Spleen (tissue), 11 donors: ENCODE results near the gene TWIST1. TPM values are rescaled to one million over a fixed set of nuclear protein-coding genes. Genes with fewer than 3 reads are reported as not detected.
A peak's percentile ranks its signal among the peaks of the same experiment; 100 is the strongest.

Experiments used
- DNase-seq: peaks from one replicate; pipeline ENCODE4 v3.0.0-alpha.2; 2020
- H3K27ac ChIP-seq, 8 donors: fragments of 200-600 bp; sonication (generic) in 7 of 8; 1 replicate in 4 of 8; 2 replicates in 4 of 8; pipeline versions ENCODE4 v1.5.0 to v1.8.0; 2016 to 2021; ENCODE audit warnings: inconsistent platforms in 4 of 8, mild to moderate bottlenecking in 4 of 8, moderate library complexity in 1 of 8
- H3K27me3 ChIP-seq, 7 donors: fragments of 200-600 bp; sonication (generic) in 6 of 7; replicated peaks in 1 of 7; 1 replicate in 4 of 7; 2 replicates in 3 of 7; pipeline versions ENCODE4 v1.5.0 to v1.8.0; 2016 to 2021; ENCODE audit warnings: inconsistent platforms in 3 of 7, mild to moderate bottlenecking in 1 of 7
- H3K36me3 ChIP-seq, 6 donors: fragments of 200-600 bp; sonication (generic) in 5 of 6; 1 replicate in 4 of 6; 2 replicates in 2 of 6; pipeline versions ENCODE4 v1.5.0 to v1.8.0; 2016 to 2021; ENCODE audit warnings: inconsistent platforms in 2 of 6
- H3K4me1 ChIP-seq, 6 donors: fragments of 200-600 bp; sonication (generic) in 5 of 6; 1 replicate in 3 of 6; 2 replicates in 3 of 6; pipeline versions ENCODE4 v1.5.0 to v1.8.0; 2016 to 2021; ENCODE audit warnings: inconsistent platforms in 3 of 6
- H3K4me3 ChIP-seq, 8 donors: fragments of 200-600 bp; sonication (generic) in 7 of 8; 1 replicate in 4 of 8; 2 replicates in 4 of 8; pipeline versions ENCODE4 v1.5.0 to v1.8.0; 2016 to 2021; ENCODE audit warnings: inconsistent platforms in 4 of 8, mild to moderate bottlenecking in 4 of 8, moderate library complexity in 2 of 8
- H3K9me3 ChIP-seq, 8 donors: fragments of 200-600 bp; sonication (generic) in 7 of 8; 1 replicate in 4 of 8; 2 replicates in 4 of 8; pipeline versions ENCODE4 v1.5.0 to v1.8.0; 2016 to 2021; ENCODE audit warnings: inconsistent platforms in 4 of 8
- POLR2A ChIP-seq, 3 donors: fragments of 450-650 bp; IDR thresholded peaks; one replicate each; pipeline ENCODE4 v1.5.1; 2017; ENCODE audit warnings: antibody characterized with exemption in 3 of 3, mild to moderate bottlenecking in 1 of 3
- POLR2AphosphoS5 ChIP-seq, 3 donors: sonication (generic); formaldehyde crosslinking; IDR thresholded peaks; one replicate each; pipeline ENCODE4 v1.5.1; 2017; ENCODE audit warnings: antibody characterized with exemption in 3 of 3
- WGBS, 5 donors: extraction: QIAGEN DNeasy Blood & Tissue Kit in 3 of 5; methylation state at CpG; one replicate each; pipeline versions ENCODE4 v1.1.5 to v1.1.7; 2013 to 2018; 5-methylcytosine and 5-hydroxymethylcytosine counted together
- intact Hi-C: fragments of 100-400 bp; cut with DNase I; formaldehyde crosslinking; loops from one replicate; pipeline ENCODE4 v1.15.0; 2023; ENCODE audit warnings: low total_unique reads
- polyA plus RNA-seq, 3 donors: library from polyadenylated mRNA; stranded (reverse); fragments of 200-250 nt; gene quantifications; one replicate each; pipeline ENCODE4 v1.2.1, GENCODE V29; 2013
- total RNA-seq, 7 donors: library from RNA; depleted of rRNA in 3 of 7; stranded (reverse); fragments of >200 nt in 3 of 7; fragmentation: NEBNext Ultra II Directional in 4 of 7; extraction: Animal tissue kit (Norgen Biotek cat#: 25700) in 4 of 7; gene quantifications; one replicate each; pipeline versions ENCODE4 v1.1.0 to v1.2.1, GENCODE V29; 2016 to 2021
- TF ChIP-seq, protein P1 (sequence below), 11 experiments: fragments of 200-600 bp in 7 of 11; fragments of 450-650 bp in 4 of 11; sonication (generic) in 4 of 11; IDR thresholded peaks in 8 of 11; conservative IDR thresholded peaks in 3 of 11; 1 replicate in 7 of 11; 2 replicates in 4 of 11; pipeline versions ENCODE4 v1.4.0 to v1.8.0; 2016 to 2021; ENCODE audit warnings: antibody characterized with exemption in 11 of 11, inconsistent platforms in 4 of 11, mild to moderate bottlenecking in 1 of 11
- donor health status: healthy with polysubstance abuse.
- donor health status: DM: no; HTN: no; CAD: no; lungs with moderate emphysema.
- donor health status: DM: no; HTN: no; CAD: no.
- donor health status: Bipolar disorder and iron deficiency.
- donor health status: healthy.
- donor health status: DM: no; HTN: no; CAD: no.
- donor health status: DM: yes; HTN: yes; CAD: no.

Gene TWIST1
- total and polyA plus RNA-seq, 10 donors = 0.33 TPM; not detected in 9

DNA sequence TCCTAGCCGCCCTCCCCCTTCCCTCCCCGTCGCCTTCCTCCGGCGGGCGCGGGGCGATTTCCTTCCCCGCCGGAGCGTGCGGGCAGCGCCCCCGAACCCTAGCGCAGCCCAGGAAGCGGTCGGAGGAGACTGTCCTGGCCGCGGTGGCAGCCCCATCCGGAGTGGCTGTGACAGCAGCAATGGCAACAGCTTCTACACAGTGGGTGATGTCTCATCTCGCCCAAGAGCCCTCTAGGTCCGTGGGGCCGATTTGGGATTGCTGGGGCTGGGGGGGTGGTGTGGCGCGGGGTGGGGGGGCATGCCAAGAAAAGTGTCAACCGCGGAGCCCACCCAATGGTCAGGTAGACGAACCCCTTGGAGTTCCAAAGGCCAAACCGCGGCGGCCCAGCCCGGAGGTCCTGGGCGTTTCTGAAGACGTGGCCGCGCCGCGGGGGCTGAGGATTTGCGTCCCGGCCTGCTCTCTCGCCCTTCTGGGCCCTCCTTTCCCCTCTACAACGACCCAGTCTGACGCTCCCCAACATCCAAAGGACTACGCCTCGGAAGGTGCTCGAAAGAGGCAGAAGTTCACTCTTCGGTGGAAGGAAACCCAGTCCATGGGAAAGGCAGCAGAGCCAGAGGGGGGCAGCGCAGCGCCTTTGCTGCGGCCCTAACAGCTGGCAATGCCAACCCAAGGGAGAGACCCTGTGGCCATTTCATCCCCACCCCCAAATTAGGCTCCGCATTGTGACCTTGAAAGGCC lies 603 bp upstream of the TWIST1 start:
- Histone ChIP-seq H3K36me3 (no peaks in the 10 kb centered on the region), H3K4me1 (peaks cover 6 to 36% (median 27%) of the 10 kb centered on the region in 6 donors), H3K9me3 (no peaks in the 10 kb centered on the region), H3K4me3 (peak overlapping the region in 6 of 8 donors; percentile 6 to 70 (median 49)), H3K27ac (no peak overlapping the region), H3K27me3 (peaks cover 0 to 100% (median 90%) of the 10 kb centered on the region in 7 donors)
- intact Hi-C loops = no loop called here
- TF ChIP-seq POLR2A (IDR thresholded peaks at IDR 0.05) (no peak), POLR2AphosphoS5 (IDR thresholded peaks at IDR 0.05) (no peak)
- TF ChIP-seq, protein P1, sequence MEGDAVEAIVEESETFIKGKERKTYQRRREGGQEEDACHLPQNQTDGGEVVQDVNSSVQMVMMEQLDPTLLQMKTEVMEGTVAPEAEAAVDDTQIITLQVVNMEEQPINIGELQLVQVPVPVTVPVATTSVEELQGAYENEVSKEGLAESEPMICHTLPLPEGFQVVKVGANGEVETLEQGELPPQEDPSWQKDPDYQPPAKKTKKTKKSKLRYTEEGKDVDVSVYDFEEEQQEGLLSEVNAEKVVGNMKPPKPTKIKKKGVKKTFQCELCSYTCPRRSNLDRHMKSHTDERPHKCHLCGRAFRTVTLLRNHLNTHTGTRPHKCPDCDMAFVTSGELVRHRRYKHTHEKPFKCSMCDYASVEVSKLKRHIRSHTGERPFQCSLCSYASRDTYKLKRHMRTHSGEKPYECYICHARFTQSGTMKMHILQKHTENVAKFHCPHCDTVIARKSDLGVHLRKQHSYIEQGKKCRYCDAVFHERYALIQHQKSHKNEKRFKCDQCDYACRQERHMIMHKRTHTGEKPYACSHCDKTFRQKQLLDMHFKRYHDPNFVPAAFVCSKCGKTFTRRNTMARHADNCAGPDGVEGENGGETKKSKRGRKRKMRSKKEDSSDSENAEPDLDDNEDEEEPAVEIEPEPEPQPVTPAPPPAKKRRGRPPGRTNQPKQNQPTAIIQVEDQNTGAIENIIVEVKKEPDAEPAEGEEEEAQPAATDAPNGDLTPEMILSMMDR (IDR thresholded peaks at IDR 0.05 in 8 of 11, conservative IDR thresholded peaks at IDR 0.05 in 3 of 11) = no peak
- DNase-seq = peak; percentile 63
- 2 to 6% (median 5%) methylated on average over 22 to 51 of the region's 51 CpGs for WGBS, 5 donors

DNA sequence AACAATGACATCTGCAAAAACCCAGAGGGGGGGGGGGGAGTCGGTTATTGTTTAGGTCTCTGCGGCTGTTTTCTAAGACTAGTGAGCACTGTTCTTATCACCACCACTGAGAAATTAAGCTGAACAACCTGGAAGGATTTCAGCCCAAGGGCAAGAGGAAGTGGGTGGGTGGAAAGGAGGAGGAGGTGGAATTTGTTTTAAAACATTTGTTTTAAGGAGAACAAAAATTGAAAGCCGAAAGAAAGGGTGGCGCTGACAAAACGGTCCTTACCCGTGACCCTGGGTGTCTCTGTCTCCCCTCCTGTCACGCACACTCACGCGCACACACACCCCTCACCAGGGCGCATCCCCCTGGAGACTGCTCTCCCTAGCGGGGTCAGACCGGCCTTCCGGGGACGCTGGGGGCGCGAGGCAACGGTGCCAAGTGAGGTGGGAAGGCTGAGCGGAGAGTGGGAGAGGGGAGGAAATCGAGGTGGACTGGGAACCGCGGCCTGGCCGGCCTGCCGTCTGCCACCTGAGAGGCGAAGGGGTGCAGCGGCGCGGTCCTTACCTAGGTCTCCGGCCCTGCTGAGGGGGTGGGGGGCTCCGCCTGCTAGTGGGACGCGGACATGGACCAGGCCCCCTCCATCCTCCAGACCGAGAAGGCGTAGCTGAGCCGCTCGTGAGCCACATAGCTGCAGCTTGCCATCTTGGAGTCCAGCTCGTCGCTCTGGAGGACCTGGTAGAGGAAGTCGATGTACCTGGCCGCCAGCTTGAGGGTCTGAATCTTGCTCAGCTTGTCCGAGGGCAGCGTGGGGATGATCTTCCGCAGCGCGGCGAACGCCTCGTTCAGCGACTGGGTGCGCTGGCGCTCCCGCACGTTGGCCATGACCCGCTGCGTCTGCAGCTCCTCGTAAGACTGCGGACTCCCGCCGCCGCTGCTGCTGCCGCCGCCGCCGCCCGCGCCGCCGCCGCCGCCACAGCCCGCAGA lies 1.0 kb downstream of the TWIST1 start:
- Histone ChIP-seq H3K4me3 (peak overlapping the region; percentile 23 to 70 (median 44)), H3K27ac (no peak overlapping the region), H3K36me3 (no peaks in the 10 kb centered on the region), H3K4me1 (peaks cover 6 to 44% (median 32%) of the 10 kb centered on the region in 6 donors), H3K9me3 (no peaks in the 10 kb centered on the region), H3K27me3 (peaks cover 2 to 100% (median 96%) of the 10 kb centered on the region in 7 donors)
- WGBS, 5 donors = 1 to 4% (median 2%) methylated on average over 30 to 70 of the region's 70 CpGs
- TF ChIP-seq, protein P1 (IDR thresholded peaks at IDR 0.05 in 8 of 11, conservative IDR thresholded peaks at IDR 0.05 in 3 of 11) = no peak
- TF ChIP-seq POLR2AphosphoS5 (IDR thresholded peaks at IDR 0.05) (no peak), POLR2A (IDR thresholded peaks at IDR 0.05) (no peak)
- intact Hi-C loops = no loop called here
- DNase-seq = peak; percentile 74

DNA sequence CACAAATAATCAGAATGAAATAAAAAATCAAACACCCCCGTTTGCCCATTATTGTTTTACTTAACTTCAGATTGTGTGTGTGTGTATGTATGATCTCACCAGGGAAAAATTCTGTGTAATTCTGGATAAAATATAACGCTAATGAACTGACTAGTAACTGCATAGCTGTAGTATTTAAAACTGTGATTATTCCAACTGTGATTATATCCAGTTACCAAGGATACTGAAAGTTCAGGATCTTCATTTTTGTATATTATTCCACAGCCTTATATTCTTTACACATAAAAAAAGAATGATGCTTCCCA lies 2.9 kb downstream of the TWIST1 start:
- Histone ChIP-seq H3K36me3 (no peaks in the 10 kb centered on the region), H3K4me3 (no peak overlapping the region), H3K4me1 (peaks cover 6 to 44% (median 32%) of the 10 kb centered on the region in 6 donors), H3K27ac (no peak overlapping the region), H3K27me3 (peaks cover 4 to 100% (median 96%) of the 10 kb centered on the region in 7 donors), H3K9me3 (no peaks in the 10 kb centered on the region)
- TF ChIP-seq POLR2A (IDR thresholded peaks at IDR 0.05) (no peak), POLR2AphosphoS5 (IDR thresholded peaks at IDR 0.05) (no peak)
- TF ChIP-seq, protein P1 (IDR thresholded peaks at IDR 0.05 in 8 of 11, conservative IDR thresholded peaks at IDR 0.05 in 3 of 11) = no peak
- DNase-seq = no peak
- intact Hi-C loops = no loop called here
- 27 to 49% (median 28%) methylated on average over 2 of the region's 2 CpGs for WGBS, 5 donors
